GM12891 (cell line): Measurements from ENCODE around the gene VCL.

ENCODE experiments used
- POLR2A ChIP-seq: IDR thresholded peaks from 2 replicates; pipeline ENCODE4 v1.6.1; 2011; ENCODE audit warnings: low read depth, low read length, control low read depth
- POLR2AphosphoS5 ChIP-seq: IDR thresholded peaks from 2 replicates; pipeline ENCODE4 v1.6.1; 2011; ENCODE audit warnings: low read depth, low read length, control low read depth
- SPI1 ChIP-seq: IDR thresholded peaks from 2 replicates; pipeline ENCODE4 v1.6.1; 2011; ENCODE audit warnings: low read depth, low read length, control low read depth

- TF ChIP-seq POLR2A, result no peak
- no peak for TF ChIP-seq POLR2AphosphoS5
- no peak for TF ChIP-seq SPI1
Observed at GRCh38 chr10:74137992-74138391, 140.1 kb downstream of the VCL start.
